GM18873 (cell line): Measurements from ENCODE around the gene RAPGEF1.
"Not testable (repeated sequence)": the region's sequence is repeated elsewhere in the genome, so short reads cannot be mapped to it uniquely, and the experiment has no call there.

Experiments used
- ATAC-seq: cut with Tn5 transposase; IDR thresholded peaks from one replicate; pipeline ENCODE4 v1.9.1; 2021; ENCODE audit warnings: mild to moderate bottlenecking, moderate library complexity, moderate number of reproducible peaks; ENCODE audit not compliant: unreplicated experiment, low FRiP score

The RAPGEF1 gene

GRCh38 chr9:131549186-131549585 lies 190.7 kb downstream of the RAPGEF1 start:
- not testable (repeated sequence) for ATAC-seq

GRCh38 chr9:131546336-131547084 lies 193.4 kb downstream of the RAPGEF1 start:
- ATAC-seq = no peak

- no peak for ATAC-seq
These were observed 194.0 kb downstream of the RAPGEF1 start for GRCh38 chr9:131545786-131546335.

GRCh38 chr9:131545003-131545785 lies 194.7 kb downstream of the RAPGEF1 start, which contains the start of gene PRRT1B:
Gene PRRT1B, plus strand, starts transcription at chr9:131545523. Its CDS starts 93 bp downstream, at chr9:131545616.
- ATAC-seq = no peak

- no peak for ATAC-seq
These were observed 196.7 kb downstream of the RAPGEF1 start for GRCh38 chr9:131543141-131543540.

GRCh38 chr9:131539223-131539923 lies 200.5 kb downstream of the RAPGEF1 start:
- ATAC-seq = no peak

- ATAC-seq = no peak
These were observed 201.9 kb downstream of the RAPGEF1 start for GRCh38 chr9:131537946-131538345.

GRCh38 chr9:131534721-131535237 lies 205.1 kb downstream of the RAPGEF1 start:
- ATAC-seq = no peak

- ATAC-seq = peak; percentile 61
These were observed 208.7 kb downstream of the RAPGEF1 start, which contains the start of gene UCK1 for GRCh38 chr9:131530920-131531832. Gene UCK1, minus strand, starts transcription at chr9:131531263. Its CDS starts 89 bp downstream, at chr9:131531174.

- no peak for ATAC-seq
These were observed 209.3 kb downstream of the RAPGEF1 start for GRCh38 chr9:131530546-131530919.

GRCh38 chr9:131529597-131530545 lies 210.0 kb downstream of the RAPGEF1 start:
- ATAC-seq = no peak

GRCh38 chr9:131528886-131529505 lies 210.9 kb downstream of the RAPGEF1 start:
- ATAC-seq = no peak

GRCh38 chr9:131528186-131528585 lies 211.7 kb downstream of the RAPGEF1 start:
- no peak for ATAC-seq
